HG02970 (cell line): ENCODE results near the gene YJEFN3.

Source experiments
- ATAC-seq: cut with Tn5 transposase; IDR thresholded peaks from one replicate; pipeline ENCODE4 v1.9.1; 2021; ENCODE audit warnings: mild to moderate bottlenecking, moderate library complexity, moderate number of reproducible peaks; ENCODE audit not compliant: unreplicated experiment, low FRiP score

The YJEFN3 gene

DNA sequence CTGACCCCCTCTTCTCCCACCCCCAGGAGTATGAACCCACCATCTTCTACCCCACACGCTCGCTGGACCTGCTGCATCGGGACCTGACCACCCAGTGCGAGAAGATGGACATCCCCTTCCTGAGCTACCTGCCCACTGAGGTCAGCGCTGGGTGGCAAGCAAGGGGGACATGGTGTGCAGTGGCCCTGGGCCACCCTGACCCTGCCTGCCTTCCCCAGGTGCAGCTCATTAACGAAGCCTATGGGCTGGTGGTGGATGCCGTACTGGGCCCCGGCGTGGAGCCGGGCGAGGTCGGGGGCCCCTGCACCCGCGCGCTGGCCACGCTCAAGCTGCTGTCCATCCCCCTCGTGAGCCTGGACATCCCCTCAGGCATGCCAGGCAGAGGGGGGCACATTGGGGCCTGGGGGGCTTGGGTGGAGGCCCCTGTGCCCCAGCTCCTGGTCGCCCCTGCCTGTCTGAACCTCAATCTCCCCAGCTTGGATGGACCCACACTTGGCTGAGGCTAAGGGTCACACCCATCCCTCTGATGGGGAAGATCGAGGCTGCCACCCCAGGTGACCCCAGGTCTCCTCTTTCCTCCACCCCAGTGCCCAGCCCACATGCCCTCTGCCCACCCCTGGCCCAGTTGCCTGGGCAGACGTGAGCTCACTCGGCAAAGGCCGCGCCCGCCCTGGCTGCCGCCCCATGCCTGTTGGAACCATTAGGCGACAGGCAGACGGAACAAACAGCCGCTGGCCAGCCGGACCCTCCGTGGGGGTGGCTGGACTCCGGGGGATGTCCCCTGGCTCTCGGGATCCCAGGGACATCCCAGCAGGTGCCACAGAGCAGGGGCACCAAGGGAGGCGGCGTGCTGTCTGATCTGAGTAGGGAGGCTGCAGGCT lies 6.8 kb downstream of the YJEFN3 start:
- no peak for ATAC-seq

DNA sequence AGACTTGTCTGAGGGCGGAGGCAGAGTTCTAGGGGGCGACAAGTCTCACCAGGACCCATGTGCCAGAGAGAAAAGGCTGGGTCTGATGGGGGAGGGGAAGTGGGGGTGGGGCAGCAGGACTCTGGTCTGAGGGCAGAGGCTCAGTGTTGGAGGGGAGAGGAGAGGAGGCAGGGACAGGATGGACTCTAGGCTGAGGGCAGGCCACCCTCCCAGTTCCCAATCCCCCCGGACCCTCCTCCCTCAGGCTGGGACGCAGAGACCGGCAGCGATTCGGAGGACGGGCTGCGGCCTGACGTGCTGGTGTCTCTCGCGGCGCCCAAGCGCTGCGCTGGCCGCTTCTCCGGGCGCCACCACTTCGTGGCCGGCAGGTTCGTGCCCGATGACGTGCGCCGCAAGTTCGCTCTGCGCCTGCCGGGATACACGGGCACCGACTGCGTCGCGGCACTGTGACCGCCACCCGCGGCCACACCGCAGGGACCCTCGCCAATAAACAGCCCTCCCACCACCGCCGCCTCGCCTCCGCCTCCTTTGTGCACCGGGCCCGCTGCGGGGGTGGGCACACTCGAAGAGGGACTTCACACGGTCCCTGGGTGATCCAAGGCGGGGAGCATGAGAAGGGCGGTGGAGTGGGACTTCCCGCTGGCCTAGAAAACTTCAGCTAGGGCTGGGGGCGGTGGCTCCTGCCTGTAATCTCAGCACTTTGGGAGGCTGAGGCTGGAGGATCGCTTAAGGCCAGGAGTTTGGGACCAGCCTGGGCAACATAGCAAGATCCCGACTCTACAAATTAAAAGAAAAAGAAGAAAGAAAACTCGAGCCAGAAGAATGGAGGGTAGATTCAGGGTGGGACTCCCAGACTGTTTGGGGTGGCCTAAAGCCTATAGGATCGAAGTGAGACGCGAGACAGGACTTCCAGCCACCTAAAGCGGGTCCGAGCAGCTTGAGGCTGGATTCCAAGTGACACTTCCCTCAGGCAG lies 8.7 kb downstream of the YJEFN3 start:
- no peak for ATAC-seq

DNA sequence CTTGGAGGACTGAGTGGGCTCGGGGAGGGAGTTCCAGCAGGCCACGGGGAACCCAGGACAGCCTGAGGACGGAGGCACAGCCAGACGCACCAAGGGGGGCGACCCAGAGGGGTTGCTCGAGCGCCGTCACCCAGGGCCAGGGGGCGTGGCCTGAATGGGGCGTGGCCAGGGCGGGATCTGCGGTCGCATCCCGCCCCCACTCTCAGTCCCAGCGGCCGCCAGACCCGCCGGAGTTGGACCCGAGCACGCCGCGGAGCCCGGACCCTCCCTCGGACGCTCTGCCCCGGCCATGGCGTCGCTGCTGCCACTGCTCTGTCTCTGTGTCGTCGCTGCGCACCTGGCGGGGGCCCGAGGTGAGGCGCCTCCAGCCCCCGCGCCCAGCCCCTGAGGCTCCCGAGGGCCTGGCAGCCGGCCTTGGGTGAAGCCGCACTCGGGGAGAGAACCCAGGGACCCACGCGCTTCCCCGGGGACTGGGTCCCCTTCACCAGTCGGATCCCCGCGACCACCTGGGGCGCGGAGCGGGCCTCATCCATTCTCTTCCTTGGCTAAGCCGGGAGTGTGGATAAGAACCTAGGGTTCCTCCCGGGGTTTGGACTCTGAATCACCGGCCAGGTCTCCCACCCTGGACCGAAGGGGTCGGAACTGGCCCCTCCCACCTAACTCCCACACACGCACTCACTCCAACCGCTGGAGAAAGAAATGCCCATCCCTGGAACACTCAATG lies 9.5 kb downstream of the YJEFN3 start, which contains the start of gene CILP2:
Gene CILP2, plus strand, starts transcription at position 205 of the 724 bp plus-strand sequence. Its CDS starts 85 bp downstream, at position 290.
- no peak for ATAC-seq

DNA sequence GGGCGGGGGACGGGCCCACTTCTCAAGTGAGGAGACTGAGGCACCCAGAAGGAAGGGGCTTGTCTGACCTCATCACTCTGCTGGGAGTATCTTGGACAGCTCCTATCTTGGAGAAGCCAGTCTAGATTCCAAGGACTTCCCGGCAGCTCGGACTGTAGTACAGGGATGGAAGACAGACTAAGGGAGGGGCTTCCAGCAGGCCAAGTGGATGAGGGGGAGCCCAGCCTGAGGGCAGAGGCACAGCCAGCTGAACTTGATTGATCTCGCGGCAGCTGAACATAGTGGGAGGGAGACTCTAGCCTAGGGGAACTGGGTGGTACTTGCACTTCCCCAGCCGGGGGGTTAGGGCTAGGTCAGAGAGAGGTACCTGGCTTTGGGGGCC lies 10.1 kb downstream of the YJEFN3 start:
- ATAC-seq = no peak

DNA sequence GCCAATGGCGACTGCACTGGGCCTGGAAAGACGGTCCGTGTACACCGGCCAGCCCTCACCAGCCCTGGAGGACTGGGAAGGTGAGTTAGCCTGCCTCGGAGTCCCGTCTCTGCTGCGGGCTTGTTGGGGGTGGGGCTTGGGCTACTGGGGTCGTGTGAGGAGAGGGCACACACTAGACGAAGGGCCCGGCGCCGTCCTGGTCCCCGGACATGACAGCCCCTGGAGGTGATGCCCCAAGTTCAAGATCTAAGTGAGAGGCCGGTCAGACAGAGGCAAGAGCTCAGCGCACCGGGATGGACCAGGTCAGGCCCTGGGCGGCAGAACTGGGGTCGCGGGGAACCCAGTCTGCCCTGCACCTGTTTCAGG lies 11.0 kb downstream of the YJEFN3 start:
- no peak for ATAC-seq

DNA sequence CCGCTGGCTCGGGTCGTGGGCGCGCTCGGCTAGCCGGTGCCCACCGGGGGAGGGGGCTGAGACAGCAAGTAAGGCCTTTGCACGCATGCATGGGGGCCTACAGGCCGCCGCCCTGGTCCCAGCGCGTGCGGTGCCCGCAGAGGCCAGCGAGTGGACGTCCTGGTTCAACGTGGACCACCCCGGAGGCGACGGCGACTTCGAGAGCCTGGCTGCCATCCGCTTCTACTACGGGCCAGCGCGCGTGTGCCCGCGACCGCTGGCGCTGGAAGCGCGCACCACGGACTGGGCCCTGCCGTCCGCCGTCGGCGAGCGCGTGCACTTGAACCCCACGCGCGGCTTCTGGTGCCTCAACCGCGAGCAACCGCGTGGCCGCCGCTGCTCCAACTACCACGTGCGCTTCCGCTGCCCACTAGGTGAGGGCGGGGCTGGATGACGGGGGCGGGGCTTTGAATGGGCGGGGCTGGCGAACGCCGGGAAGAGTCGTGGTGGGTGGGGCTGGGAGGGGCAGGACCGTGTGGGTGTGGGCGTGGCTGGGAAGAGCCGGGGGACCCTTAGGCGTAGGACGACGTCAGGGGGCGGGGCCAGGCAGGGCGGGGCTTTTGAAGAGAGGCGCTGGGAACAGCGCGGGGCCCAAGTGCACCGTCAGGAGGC lies 11.5 kb downstream of the YJEFN3 start:
- ATAC-seq = no peak

DNA sequence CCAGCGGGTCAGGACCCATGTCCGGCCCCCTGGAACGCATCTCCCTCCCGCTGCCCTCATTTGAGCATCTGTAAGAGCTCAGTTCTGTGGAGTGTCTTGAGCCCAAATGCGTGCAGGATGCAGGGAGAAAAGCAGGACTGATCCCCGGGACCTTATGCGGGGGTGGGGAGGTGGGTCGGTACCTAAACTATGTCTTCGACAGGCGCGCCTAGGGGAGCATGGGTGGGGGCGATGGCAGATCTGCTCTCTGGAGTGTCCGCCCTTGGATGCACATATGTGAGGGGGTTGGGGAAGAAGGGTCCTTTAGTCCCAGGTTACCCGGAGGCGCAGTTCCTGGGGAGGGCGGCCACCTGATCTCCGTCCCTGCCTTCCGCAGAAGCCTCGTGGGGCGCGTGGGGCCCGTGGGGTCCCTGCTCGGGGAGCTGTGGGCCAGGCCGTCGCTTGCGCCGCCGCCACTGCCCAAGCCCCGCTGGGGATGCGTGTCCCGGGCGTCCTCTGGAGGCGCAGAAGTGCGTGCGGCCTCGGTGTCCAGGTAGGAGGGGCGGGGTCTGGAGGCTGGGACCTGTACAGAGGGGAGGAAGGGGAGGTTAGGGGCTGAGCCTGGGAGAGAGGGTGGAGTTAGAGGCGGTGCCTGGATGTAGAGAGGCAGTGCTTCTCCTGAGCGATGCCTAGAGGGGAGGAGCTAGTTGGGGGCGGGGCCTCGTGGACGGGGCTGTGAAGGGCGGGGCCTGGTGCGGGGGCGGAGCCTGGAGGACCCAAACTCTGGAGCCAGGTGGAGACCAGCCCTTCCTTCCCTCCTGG lies 12.2 kb downstream of the YJEFN3 start:
- no peak for ATAC-seq

DNA sequence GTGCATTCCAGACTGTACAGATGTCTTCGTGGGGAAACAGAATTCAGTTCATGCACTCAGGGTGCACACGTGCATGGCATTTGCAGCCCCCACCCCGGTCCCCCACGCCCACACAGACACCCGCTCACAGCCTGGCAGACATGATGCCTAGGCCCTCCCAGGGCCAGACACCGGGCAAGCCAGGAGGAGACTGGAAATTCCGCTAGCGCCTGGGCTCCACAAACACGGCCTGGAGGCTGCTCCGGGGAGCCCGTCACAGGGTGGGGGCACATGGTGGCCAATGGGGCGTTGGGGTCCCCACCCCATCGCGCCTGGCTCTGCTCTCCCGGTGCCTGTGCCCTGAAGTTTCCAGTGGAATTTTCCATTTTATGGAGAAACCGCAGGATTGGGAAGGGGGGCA lies 12.9 kb downstream of the YJEFN3 start:
- ATAC-seq = no peak

DNA sequence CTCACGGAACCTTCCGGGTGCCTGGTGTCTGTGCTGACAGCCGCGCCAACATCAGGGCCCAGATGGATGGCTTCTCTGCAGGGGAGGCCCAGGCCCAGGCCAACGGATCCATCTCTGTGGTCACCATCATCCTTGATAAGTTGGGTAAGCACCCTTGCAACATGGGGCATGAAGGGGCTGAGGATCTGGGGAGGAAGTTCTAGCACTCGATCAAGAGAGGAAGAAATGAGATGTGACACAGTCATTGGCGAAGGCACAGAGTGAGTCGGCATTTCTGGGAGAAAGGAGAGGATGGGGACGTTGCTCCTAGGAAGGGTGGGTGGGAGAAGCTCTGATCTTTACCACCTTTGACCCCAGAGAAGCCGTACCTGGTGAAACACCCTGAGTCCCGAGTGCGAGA lies 13.8 kb downstream of the YJEFN3 start:
- no peak for ATAC-seq

DNA sequence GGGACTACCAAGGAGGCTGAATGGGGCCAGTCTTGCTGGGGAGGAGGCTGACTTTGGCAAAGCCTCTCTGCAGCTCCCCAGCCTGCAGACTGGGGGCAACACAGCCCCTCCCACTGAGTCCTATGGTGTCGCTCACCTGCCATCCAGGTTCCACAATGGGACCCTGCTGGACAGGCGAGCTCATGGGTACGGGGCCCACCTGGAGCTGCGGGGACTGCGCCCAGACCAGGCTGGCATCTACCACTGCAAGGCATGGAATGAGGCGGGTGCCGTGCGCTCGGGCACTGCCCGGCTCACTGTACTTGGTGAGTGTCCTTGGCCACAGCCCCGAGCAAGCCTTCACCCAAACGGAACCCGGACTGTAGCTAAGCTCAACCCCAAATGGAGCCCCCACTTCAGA lies 14.4 kb downstream of the YJEFN3 start:
- ATAC-seq = no peak

DNA sequence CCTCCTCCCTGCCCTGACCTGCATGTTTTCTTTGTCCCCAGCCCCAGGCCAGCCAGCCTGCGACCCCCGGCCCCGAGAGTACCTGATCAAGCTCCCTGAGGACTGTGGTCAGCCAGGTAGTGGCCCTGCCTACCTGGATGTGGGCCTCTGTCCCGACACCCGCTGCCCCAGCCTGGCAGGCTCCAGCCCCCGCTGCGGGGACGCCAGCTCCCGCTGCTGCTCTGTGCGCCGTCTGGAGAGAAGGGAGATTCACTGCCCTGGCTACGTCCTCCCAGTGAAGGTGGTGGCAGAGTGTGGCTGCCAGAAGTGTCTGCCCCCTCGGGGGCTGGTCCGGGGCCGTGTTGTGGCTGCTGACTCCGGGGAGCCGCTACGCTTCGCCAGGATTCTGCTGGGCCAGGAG lies 14.9 kb downstream of the YJEFN3 start:
- no peak for ATAC-seq

DNA sequence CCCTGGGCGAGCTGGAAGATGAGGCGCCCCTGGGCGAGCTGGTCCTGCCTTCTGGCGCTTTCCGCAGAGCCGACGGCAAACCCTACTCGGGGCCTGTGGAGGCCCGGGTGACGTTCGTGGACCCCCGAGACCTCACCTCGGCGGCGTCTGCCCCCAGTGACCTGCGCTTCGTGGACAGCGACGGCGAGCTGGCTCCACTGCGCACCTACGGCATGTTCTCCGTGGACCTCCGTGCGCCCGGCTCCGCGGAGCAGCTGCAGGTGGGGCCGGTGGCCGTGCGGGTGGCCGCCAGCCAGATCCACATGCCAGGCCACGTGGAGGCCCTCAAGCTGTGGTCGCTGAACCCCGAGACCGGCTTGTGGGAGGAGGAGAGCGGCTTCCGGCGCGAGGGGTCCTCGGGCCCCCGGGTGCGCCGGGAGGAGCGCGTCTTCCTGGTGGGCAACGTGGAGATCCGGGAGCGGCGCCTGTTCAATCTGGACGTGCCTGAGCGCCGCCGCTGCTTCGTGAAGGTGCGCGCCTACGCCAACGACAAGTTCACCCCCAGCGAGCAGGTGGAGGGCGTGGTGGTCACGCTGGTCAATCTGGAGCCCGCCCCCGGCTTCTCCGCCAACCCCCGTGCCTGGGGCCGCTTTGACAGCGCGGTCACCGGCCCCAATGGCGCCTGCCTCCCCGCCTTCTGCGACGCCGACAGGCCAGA lies 15.7 kb downstream of the YJEFN3 start:
- no peak for ATAC-seq

DNA sequence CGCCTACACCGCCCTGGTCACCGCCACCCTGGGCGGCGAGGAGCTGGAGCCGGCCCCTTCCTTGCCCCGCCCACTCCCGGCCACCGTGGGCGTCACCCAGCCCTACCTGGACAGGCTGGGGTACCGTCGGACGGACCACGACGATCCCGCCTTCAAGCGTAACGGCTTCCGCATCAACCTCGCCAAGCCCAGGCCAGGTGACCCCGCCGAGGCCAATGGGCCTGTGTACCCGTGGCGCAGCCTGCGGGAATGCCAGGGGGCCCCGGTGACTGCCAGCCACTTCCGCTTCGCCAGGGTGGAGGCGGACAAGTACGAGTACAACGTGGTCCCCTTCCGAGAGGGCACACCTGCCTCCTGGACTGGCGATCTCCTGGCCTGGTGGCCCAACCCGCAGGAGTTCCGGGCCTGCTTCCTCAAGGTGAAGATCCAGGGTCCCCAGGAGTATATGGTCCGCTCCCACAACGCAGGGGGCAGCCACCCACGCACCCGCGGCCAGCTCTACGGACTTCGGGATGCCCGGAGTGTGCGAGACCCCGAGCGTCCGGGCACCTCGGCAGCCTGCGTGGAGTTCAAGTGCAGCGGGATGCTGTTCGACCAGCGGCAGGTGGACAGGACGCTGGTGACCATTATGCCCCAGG lies 16.4 kb downstream of the YJEFN3 start:
- no peak for ATAC-seq

DNA sequence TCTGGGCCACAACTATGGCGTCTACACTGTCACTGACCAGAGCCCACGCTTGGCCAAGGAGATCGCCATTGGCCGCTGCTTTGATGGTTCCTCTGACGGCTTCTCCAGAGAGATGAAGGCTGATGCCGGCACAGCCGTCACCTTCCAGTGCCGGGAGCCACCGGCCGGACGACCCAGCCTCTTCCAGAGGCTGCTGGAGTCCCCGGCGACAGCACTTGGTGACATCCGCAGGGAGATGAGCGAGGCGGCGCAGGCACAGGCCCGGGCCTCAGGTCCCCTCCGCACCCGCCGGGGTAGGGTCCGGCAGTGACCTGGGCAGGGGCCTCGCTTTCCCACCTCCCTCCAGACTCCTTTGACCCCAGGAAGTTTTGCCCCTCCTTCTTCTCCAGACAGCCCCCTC lies 17.0 kb downstream of the YJEFN3 start:
- ATAC-seq = no peak

DNA sequence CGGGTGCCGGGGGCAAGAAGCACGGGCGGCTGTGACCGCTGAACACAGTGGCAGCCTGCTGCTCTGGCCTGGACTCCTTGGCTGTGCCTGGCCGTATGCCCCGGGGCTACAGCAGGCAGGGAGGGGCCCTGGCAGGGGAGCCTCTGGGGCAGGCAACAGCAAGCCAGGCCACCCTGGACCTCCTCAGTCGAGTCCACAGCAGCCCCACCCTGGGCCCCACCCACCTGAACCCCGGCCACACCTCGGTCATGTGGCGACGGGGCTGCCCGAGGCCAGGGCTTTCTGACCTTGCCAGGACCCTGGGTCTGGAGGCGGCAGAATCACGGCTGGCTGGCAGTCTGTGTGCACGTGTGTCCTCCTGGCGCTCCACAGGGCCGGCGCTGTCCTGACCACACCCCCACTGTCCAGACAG lies 18.0 kb downstream of the YJEFN3 start:
- no peak for ATAC-seq

DNA sequence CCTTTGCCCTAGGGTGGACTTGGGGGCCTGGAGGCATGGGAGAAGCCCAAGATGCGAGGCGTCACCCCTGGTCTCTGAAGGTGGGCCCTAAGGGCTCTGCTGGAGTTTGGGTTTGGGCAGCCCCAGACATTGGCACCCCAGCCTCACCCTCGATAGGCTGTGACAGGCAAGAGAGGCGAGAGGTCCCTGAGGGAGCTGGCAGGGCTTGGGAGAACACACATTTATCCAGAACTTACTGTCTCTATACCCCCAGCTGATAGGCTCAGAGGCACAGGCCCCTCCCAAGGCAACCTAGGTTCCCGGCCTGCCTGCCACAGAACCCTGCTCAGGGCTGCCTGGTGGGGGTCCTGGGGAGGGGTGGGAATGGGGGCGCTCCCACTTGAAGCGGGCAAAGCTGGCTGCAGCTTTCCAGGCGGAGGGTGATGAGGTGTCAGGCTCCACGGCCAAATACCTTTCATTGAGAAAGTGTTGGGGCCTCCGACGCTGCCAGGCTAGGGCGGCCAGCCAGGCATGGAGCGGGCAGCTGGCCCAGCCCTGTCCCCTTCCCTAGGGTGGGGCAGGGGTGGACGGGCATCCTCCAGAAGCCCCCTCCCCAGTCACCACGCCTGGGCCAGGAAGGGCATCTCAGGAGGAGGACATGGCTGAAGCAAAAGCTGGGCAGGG lies 19.1 kb downstream of the YJEFN3 start:
- ATAC-seq = no peak

DNA sequence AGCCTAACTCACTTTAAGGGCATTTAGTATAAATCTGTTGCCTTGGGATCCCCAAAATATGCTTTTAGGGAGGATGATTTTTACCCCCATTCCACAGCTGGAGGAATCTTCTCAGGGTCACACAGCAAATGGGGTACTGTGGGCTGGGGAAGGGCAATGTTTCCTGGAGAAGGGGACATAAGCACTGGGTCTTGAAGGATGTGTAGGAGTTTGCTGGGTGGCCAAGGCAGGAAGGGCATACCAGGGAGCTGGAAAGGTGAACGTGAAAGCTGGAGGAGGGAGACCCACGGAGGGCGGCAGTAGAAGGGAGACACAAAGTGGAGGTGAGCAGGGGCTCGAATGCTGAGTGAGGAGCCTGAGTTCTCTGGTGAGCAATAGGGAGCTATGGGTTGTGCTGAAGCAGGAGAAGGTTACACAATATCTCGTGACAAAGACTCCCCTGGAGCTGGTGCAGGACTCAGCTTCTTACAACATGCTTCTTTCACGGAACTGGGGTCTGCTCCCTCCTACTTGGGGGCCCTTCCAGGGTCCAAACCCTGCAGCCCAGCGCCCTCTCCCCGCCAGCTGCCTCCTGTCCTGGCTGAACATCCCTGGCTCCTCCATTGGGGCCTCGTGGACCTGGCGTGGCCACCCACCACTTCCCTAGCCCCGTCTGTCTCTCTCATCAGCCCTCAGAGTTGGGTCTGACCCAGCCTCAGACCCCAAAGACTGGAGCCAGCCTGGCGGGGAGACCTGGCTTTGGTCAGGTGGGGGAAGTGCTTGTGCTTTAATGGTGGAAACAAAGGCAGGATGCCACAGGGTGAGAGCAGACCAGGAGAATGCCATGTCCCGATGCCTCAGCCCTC lies 20.4 kb downstream of the YJEFN3 start:
- no peak for ATAC-seq
